Prostate gland (tissue), 2 donors: ENCODE results near the gene LRRC39. TPM values are rescaled to one million over a fixed set of nuclear protein-coding genes. Genes with fewer than 3 reads are reported as not detected.

Experiments
- DNase-seq: peaks from one replicate; pipeline ENCODE4 v3.0.0-alpha.2; 2019; ENCODE audit warnings: low spot score
- H3K27ac ChIP-seq, 2 donors: fragments of 200-600 bp; sonication (generic); 2 replicates each; pipeline ENCODE4 v1.5.1; 2017 to 2019
- H3K27me3 ChIP-seq: fragments of 200-600 bp; sonication (generic); replicated peaks from 2 replicates; pipeline ENCODE4 v1.5.1; 2019; ENCODE audit not compliant: insufficient read depth
- H3K36me3 ChIP-seq, 2 donors: fragments of 200-600 bp; sonication (generic); 1 replicate in 1 of 2; 2 replicates in 1 of 2; pipeline versions ENCODE4 v1.5.1 to v1.8.1; 2017 to 2019
- H3K4me1 ChIP-seq: fragments of 200-600 bp; sonication (generic); replicated peaks from 2 replicates; pipeline ENCODE4 v1.5.1; 2019
- H3K4me3 ChIP-seq, 2 donors: fragments of 200-600 bp; sonication (generic); 2 replicates each; pipeline ENCODE4 v1.5.1; 2017 to 2019
- H3K9me3 ChIP-seq: fragments of 200-600 bp; sonication (generic); 2 replicates; pipeline ENCODE4 v1.5.1; 2017
- POLR2A ChIP-seq: fragments of 450-650 bp; IDR thresholded peaks from one replicate; pipeline ENCODE4 v1.6.1; 2016; ENCODE audit warnings: antibody characterized with exemption, mild to moderate bottlenecking
- POLR2AphosphoS5 ChIP-seq: sonication (generic); formaldehyde crosslinking; IDR thresholded peaks from one replicate; pipeline ENCODE4 v1.6.1; 2017; ENCODE audit warnings: antibody characterized with exemption
- WGBS: methylation state at CpG from one replicate; pipeline ENCODE4 v1.1.5; 2018; 5-methylcytosine and 5-hydroxymethylcytosine counted together
- intact Hi-C: fragments of 100-400 bp; cut with DNase I; formaldehyde crosslinking; loops from one replicate; pipeline ENCODE4 v1.14.2; 2022
- total RNA-seq, 2 donors: library from RNA; depleted of rRNA; stranded (reverse); fragments of >200 nt; gene quantifications; one replicate each; pipeline ENCODE4 v1.1.0, GENCODE V29; 2016
- TF ChIP-seq, protein P1 (sequence below), 4 experiments: fragments of 200-600 bp in 2 of 4; fragments of 450-650 bp in 2 of 4; sonication (generic) in 2 of 4; IDR thresholded peaks; 1 replicate in 3 of 4; 2 replicates in 1 of 4; pipeline ENCODE4 v1.5.1; 2016 to 2019; ENCODE audit warnings: antibody characterized with exemption in 4 of 4, mild to moderate bottlenecking in 2 of 4, moderate library complexity in 2 of 4

LRRC39 gene
- 1 to 10 TPM in 1 of 2 donors, under 1 TPM in 1; 0.68 to 1.5 TPM for total RNA-seq

- DNase-seq: no peak
- Histone ChIP-seq H3K27me3 (no peaks in the 10 kb centered on the region), H3K27ac (no peak within 1 kb of the TSS), H3K4me3 (no peak within 1 kb of the TSS), H3K36me3 (no peaks in the 10 kb centered on the region), H3K4me1 (no peaks in the 10 kb centered on the region), H3K9me3 (no peaks in the 10 kb centered on the region)
- TF ChIP-seq, protein P1, sequence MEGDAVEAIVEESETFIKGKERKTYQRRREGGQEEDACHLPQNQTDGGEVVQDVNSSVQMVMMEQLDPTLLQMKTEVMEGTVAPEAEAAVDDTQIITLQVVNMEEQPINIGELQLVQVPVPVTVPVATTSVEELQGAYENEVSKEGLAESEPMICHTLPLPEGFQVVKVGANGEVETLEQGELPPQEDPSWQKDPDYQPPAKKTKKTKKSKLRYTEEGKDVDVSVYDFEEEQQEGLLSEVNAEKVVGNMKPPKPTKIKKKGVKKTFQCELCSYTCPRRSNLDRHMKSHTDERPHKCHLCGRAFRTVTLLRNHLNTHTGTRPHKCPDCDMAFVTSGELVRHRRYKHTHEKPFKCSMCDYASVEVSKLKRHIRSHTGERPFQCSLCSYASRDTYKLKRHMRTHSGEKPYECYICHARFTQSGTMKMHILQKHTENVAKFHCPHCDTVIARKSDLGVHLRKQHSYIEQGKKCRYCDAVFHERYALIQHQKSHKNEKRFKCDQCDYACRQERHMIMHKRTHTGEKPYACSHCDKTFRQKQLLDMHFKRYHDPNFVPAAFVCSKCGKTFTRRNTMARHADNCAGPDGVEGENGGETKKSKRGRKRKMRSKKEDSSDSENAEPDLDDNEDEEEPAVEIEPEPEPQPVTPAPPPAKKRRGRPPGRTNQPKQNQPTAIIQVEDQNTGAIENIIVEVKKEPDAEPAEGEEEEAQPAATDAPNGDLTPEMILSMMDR (IDR thresholded peaks at IDR 0.05): no peak
- no peak for TF ChIP-seq POLR2A
- no peak for TF ChIP-seq POLR2AphosphoS5
- WGBS: 70% methylated on average over 5 of the region's 5 CpGs
- intact Hi-C loops: no loop called here
Observed at GRCh38 chr1:100178091-100178490, at the start of gene LRRC39. Gene LRRC39, minus strand, starts transcription at chr1:100178256. Its CDS starts 9,740 bp downstream, at chr1:100168516.

DNA sequence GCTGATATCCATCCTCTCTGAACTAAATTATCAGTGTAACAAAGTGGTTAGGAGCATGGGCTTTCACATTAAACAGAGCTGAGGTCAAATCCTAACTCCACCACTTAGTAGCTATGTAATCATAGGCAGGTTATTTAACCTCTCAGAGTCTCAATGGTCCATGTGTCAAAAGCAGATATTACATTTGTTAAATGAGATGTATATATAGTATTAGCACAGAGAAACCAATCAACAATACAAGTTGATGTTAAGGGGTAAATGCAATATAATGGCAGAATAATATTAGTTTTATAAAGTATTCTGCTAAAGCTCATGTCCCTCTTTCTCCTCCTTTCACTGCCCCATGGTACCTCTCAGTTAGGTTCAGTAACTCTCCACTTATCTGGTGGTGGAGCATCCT lies 44.4 kb upstream of the LRRC39 start:
- Histone ChIP-seq H3K9me3 (no peaks in the 10 kb centered on the region), H3K27ac (no peak overlapping the region), H3K36me3 (no peaks in the 10 kb centered on the region), H3K4me1 (no peaks in the 10 kb centered on the region), H3K4me3 (no peak overlapping the region), H3K27me3 (no peaks in the 10 kb centered on the region)
- intact Hi-C loops: no loop called here
- no peak for DNase-seq
- TF ChIP-seq POLR2A (no peak), POLR2AphosphoS5 (no peak)
- TF ChIP-seq, protein P1 (IDR thresholded peaks at IDR 0.05): no peak

GRCh38 chr1:100219883-100220282 lies 41.8 kb upstream of the LRRC39 start:
- 98% methylated on average over 2 of the region's 2 CpGs for WGBS
- H3K4me3 ChIP-seq: no peak overlapping the region
- no peaks in the 10 kb centered on the region for H3K9me3 ChIP-seq
- DNase-seq: no peak
- H3K4me1 ChIP-seq: no peaks in the 10 kb centered on the region
- intact Hi-C loops: no loop called here
- no peaks in the 10 kb centered on the region for H3K36me3 ChIP-seq
- no peaks in the 10 kb centered on the region for H3K27me3 ChIP-seq
- TF ChIP-seq, protein P1 (IDR thresholded peaks at IDR 0.05): no peak
- TF ChIP-seq POLR2AphosphoS5: no peak
- TF ChIP-seq POLR2A: no peak
- H3K27ac ChIP-seq: no peak overlapping the region

DNA sequence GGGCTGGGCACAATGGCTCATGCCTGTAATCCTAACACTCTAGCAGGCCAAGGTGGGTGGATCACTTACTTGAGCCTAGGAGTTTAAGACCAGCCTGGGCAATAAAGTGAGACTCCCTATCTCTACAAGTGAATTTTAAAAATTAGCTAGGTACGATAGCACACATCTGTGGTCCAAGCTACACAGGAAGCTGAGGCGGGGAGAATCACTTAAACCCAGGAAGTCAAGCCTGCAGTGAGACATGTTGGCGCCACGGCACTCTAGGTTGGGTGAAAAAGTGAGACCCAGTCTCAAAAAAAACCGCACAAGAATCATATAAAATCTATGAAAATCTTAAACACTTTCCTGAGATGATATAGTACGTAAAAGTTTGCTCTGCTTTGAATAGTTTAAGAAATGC lies 41.4 kb upstream of the LRRC39 start:
- intact Hi-C loops: no loop called here
- TF ChIP-seq, protein P1 (IDR thresholded peaks at IDR 0.05): no peak
- TF ChIP-seq POLR2A (no peak), POLR2AphosphoS5 (no peak)
- Histone ChIP-seq H3K4me3 (no peak overlapping the region), H3K4me1 (no peaks in the 10 kb centered on the region), H3K9me3 (no peaks in the 10 kb centered on the region), H3K36me3 (no peaks in the 10 kb centered on the region), H3K27me3 (no peaks in the 10 kb centered on the region), H3K27ac (no peak overlapping the region)
- 92% methylated on average over 6 of the region's 6 CpGs for WGBS
- DNase-seq: no peak

DNA sequence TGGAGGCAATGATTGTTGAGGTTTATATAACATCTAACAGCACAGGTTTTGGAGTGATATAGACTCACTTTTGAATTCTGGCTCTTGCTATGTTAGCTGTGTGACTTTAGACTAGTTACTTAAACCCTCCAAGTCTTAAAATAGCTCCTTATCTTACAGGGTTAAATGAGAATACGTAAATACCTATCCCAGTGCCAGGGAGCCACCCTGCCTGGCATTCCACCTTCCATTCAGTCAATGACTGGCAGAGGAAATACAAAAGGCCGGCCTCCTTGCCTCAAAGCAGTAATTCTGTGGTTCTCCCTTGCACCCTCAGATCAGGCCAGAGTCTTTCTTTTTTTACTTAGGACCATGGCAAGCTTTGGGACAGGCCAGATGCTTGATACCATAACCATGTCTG lies 39.8 kb upstream of the LRRC39 start:
- H3K36me3 ChIP-seq: peaks cover 0 to 5% of the 10 kb centered on the region in 2 donors
- 69% methylated on average over 2 of the region's 2 CpGs for WGBS
- no peak for DNase-seq
- H3K27ac ChIP-seq: no peak overlapping the region
- H3K9me3 ChIP-seq: no peaks in the 10 kb centered on the region
- no peaks in the 10 kb centered on the region for H3K27me3 ChIP-seq
- no peaks in the 10 kb centered on the region for H3K4me1 ChIP-seq
- H3K4me3 ChIP-seq: no peak overlapping the region
- intact Hi-C loops: no loop called here
- no peak for TF ChIP-seq POLR2AphosphoS5
- TF ChIP-seq, protein P1 (IDR thresholded peaks at IDR 0.05): no peak
- no peak for TF ChIP-seq POLR2A
